GM23338 (cell line): ENCODE results near the gene SEC23IP. TPM values are rescaled to one million over a fixed set of nuclear protein-coding genes. Genes with fewer than 3 reads are reported as not detected.
"Not testable (repeated sequence)": the region's sequence is repeated elsewhere in the genome, so short reads cannot be mapped to it uniquely, and the experiment has no call there.

Source experiments
- ATAC-seq: fragments of 200-7000 bp; cut with Tn5 transposase; 3 replicates; pipeline ENCODE4 v1.9.1; 2020
- DNase-seq: peaks from one replicate; pipeline ENCODE4 v3.0.0-alpha.2; 2015; ENCODE audit warnings: low spot score
- H2AFZ ChIP-seq: fragments of 200-600 bp; sonication (generic); 2 replicates; pipeline ENCODE4 v1.8.0; 2016; ENCODE audit warnings: antibody characterized with exemption, mild to moderate bottlenecking, moderate library complexity
- H3F3A ChIP-seq: fragments of 200-600 bp; sonication (generic); replicated peaks from 2 replicates; pipeline ENCODE4 v1.8.0; 2017; ENCODE audit warnings: antibody characterized with exemption, mixed run types, low read depth
- H3K27ac ChIP-seq: fragments of 200-600 bp; sonication (generic); 2 replicates; pipeline ENCODE4 v1.6.1; 2016; ENCODE audit warnings: low read depth
- H3K27me3 ChIP-seq: fragments of 200-600 bp; sonication (generic); 2 replicates; pipeline ENCODE4 v1.8.0; 2016; ENCODE audit warnings: mild to moderate bottlenecking, mixed run types, moderate library complexity; ENCODE audit not compliant: insufficient read depth
- H3K36me3 ChIP-seq: fragments of 200-600 bp; sonication (generic); 2 replicates; pipeline ENCODE4 v1.8.0; 2016; ENCODE audit warnings: mild to moderate bottlenecking; ENCODE audit not compliant: insufficient read depth
- H3K4me1 ChIP-seq: fragments of 200-600 bp; sonication (generic); 2 replicates; pipeline ENCODE4 v1.8.0; 2016; ENCODE audit warnings: mild to moderate bottlenecking, moderate library complexity; ENCODE audit not compliant: insufficient read depth
- H3K4me2 ChIP-seq: fragments of 200-600 bp; sonication (generic); 2 replicates; pipeline ENCODE4 v1.7.1; 2017; ENCODE audit warnings: mixed run types
- H3K4me3 ChIP-seq: fragments of 200-600 bp; sonication (generic); 2 replicates; pipeline ENCODE4 v1.6.1; 2016; ENCODE audit warnings: mixed run types
- H3K79me2 ChIP-seq: fragments of 200-600 bp; sonication (generic); replicated peaks from 2 replicates; pipeline ENCODE4 v1.8.0; 2017; ENCODE audit warnings: mild to moderate bottlenecking; ENCODE audit not compliant: insufficient read depth
- H3K9me2 ChIP-seq: fragments of 200-600 bp; sonication (generic); 2 replicates; pipeline ENCODE4 v1.8.0; 2017; ENCODE audit not compliant: insufficient read depth
- H4K20me1 ChIP-seq: fragments of 200-600 bp; sonication (generic); replicated peaks from 2 replicates; pipeline ENCODE4 v1.8.0; 2017; ENCODE audit warnings: mild to moderate bottlenecking; ENCODE audit not compliant: insufficient read depth
- H3K27ac Mint-ChIP-seq: 2 replicates; pipeline ENCODE4 v1.8.0; 2020; ENCODE audit warnings: inconsistent platforms, mild to moderate bottlenecking, moderate library complexity, mixed read lengths
- H3K27me3 Mint-ChIP-seq: 3 replicates; pipeline ENCODE4 v1.8.0; 2022; ENCODE audit warnings: low read depth, mild to moderate bottlenecking, moderate library complexity, mixed read lengths, inconsistent platforms; ENCODE audit not compliant: insufficient read depth, poor library complexity
- H3K36me3 Mint-ChIP-seq: 3 replicates; pipeline ENCODE4 v1.8.0; 2021; ENCODE audit warnings: low read depth, mild to moderate bottlenecking, inconsistent platforms, moderate library complexity, mixed read lengths
- H3K4me1 Mint-ChIP-seq: 3 replicates; pipeline ENCODE4 v1.8.0; 2020; ENCODE audit warnings: mild to moderate bottlenecking, inconsistent platforms, mixed read lengths
- H3K4me3 Mint-ChIP-seq: 3 replicates; pipeline ENCODE4 v1.8.0; 2021; ENCODE audit warnings: moderate library complexity, mild to moderate bottlenecking, inconsistent platforms, mixed read lengths
- H3K9me3 Mint-ChIP-seq: 3 replicates; pipeline ENCODE4 v1.8.0; 2020; ENCODE audit warnings: moderate library complexity, mild to moderate bottlenecking, inconsistent platforms, mixed read lengths
- CREB1 ChIP-seq: fragments of 250-450 bp; sonication (Bioruptor Pico); IDR thresholded peaks from 2 replicates; pipeline ENCODE4 v1.5.0; 2020; ENCODE audit warnings: low read depth, mild to moderate bottlenecking, moderate library complexity
- JUNB ChIP-seq: IDR thresholded peaks from one replicate; pipeline ENCODE4 v1.6.1; 2016; ENCODE audit warnings: antibody characterized with exemption; ENCODE audit not compliant: unreplicated experiment
- NANOG ChIP-seq: IDR thresholded peaks from 2 replicates; pipeline ENCODE4 v1.6.1; 2016; ENCODE audit warnings: antibody characterized with exemption, borderline replicate concordance
- POLR2AphosphoS5 ChIP-seq: IDR thresholded peaks from 2 replicates; pipeline ENCODE4 v1.6.1; 2016; ENCODE audit warnings: antibody characterized with exemption, low read depth
- ZNF114 ChIP-seq: fragments of 250-450 bp; sonication (Bioruptor Pico); IDR thresholded peaks from 2 replicates; pipeline ENCODE4 v1.5.0; 2020; ENCODE audit warnings: mild to moderate bottlenecking, moderate library complexity
- ZNF331 ChIP-seq: fragments of 250-450 bp; sonication (Bioruptor Pico); IDR thresholded peaks from 2 replicates; pipeline ENCODE4 v1.5.0; 2020; ENCODE audit warnings: low read depth, mild to moderate bottlenecking, moderate library complexity
- polyA plus RNA-seq: library from polyadenylated mRNA; unstranded; fragments of >200 nt; fragmentation: Nextera tagmentation; extraction: Ambion mirVana; gene quantifications from 2 replicates; pipeline ENCODE4 v1.2.1, GENCODE V29; 2016
- total RNA-seq: library from RNA; depleted of rRNA; stranded (reverse); fragments of >200 nt; shearing (Covaris generic); gene quantifications from 2 replicates; pipeline ENCODE4 v1.2.3, GENCODE V29; 2014
- TF ChIP-seq, protein P1 (sequence below): IDR thresholded peaks from one replicate; pipeline ENCODE4 v1.6.1; 2018; ENCODE audit warnings: antibody characterized with exemption; ENCODE audit not compliant: unreplicated experiment
- TF ChIP-seq, protein P2 (sequence below): IDR thresholded peaks from 2 replicates; pipeline ENCODE4 v1.6.1; 2016; ENCODE audit warnings: antibody characterized with exemption

Gene SEC23IP
- total and polyA plus RNA-seq, 2 experiments from 2014 or later = 35.2 to 35.6 TPM

DNA sequence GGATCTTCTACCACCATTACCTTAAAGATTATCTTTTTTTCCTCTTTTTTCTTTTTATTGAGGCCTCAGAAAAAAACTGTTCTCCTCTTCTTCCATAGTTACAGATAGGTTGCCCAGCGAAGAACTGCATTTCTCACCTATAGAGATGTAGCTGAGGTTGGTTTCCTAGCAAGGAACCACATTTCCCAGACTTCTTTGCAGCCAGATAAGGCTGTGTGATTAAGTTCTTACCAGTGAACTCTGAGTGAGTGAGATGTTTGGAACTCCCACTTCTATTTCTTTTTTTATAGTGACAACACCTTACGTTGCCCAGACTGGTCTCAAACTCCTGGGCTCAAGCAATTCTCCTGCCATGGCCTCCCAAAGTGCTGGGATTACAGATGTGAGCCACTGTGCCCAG is 14.0 kb upstream of the SEC23IP start (continued):
- TF ChIP-seq, protein P1, sequence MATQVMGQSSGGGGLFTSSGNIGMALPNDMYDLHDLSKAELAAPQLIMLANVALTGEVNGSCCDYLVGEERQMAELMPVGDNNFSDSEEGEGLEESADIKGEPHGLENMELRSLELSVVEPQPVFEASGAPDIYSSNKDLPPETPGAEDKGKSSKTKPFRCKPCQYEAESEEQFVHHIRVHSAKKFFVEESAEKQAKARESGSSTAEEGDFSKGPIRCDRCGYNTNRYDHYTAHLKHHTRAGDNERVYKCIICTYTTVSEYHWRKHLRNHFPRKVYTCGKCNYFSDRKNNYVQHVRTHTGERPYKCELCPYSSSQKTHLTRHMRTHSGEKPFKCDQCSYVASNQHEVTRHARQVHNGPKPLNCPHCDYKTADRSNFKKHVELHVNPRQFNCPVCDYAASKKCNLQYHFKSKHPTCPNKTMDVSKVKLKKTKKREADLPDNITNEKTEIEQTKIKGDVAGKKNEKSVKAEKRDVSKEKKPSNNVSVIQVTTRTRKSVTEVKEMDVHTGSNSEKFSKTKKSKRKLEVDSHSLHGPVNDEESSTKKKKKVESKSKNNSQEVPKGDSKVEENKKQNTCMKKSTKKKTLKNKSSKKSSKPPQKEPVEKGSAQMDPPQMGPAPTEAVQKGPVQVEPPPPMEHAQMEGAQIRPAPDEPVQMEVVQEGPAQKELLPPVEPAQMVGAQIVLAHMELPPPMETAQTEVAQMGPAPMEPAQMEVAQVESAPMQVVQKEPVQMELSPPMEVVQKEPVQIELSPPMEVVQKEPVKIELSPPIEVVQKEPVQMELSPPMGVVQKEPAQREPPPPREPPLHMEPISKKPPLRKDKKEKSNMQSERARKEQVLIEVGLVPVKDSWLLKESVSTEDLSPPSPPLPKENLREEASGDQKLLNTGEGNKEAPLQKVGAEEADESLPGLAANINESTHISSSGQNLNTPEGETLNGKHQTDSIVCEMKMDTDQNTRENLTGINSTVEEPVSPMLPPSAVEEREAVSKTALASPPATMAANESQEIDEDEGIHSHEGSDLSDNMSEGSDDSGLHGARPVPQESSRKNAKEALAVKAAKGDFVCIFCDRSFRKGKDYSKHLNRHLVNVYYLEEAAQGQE = no peak
- TF ChIP-seq ZNF331 (CRISPR knock-in tag) (no peak), CREB1 (CRISPR knock-in tag) (no peak), ZNF114 (CRISPR knock-in tag) (no peak), JUNB (no peak), POLR2AphosphoS5 (no peak), NANOG (no peak)
- TF ChIP-seq, protein P2, sequence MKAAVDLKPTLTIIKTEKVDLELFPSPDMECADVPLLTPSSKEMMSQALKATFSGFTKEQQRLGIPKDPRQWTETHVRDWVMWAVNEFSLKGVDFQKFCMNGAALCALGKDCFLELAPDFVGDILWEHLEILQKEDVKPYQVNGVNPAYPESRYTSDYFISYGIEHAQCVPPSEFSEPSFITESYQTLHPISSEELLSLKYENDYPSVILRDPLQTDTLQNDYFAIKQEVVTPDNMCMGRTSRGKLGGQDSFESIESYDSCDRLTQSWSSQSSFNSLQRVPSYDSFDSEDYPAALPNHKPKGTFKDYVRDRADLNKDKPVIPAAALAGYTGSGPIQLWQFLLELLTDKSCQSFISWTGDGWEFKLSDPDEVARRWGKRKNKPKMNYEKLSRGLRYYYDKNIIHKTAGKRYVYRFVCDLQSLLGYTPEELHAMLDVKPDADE = no peak

DNA sequence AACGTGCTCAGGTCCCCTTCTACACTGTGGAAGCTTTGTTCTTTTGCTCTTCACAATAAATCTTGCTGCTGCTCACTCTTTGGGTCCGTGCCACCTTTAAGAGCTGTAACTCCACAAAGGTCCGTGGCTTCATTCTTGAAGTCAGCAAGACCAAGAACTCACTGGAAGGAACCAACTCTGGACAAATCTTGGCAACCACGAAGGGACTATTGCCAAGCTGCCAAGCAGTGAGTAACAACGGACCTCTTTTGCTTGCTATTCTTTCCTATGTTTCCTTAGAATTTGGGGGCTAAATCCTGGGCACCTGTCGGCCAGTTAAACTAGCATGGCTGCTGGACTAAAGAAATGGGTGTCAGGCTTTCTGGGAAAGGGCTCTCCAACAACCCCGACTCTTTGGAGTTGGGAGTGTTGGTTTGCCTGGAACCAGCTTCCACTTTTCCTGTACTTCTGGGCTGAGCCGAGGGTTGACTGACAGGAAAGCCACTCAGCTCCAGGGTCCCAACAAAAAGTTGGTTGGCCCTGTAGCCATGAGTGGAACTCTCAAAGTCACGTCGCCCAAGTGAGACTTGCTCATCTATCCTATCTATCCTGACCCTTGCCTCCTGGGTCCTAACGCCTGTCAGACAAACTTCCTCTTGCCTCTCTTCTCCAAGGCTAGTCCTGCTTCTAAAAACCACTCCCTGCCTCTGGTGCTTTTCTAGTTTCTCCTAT is 8.5 kb upstream of the SEC23IP start:
- H3K79me2 ChIP-seq, H3K36me3 ChIP-seq, H3K9me3 Mint-ChIP-seq, H3K4me3 ChIP-seq, H3K4me1 ChIP-seq, DNase-seq, H3K27me3 Mint-ChIP-seq, H3F3A ChIP-seq, H4K20me1 ChIP-seq, H2AFZ ChIP-seq, ATAC-seq, H3K4me3 Mint-ChIP-seq, H3K9me2 ChIP-seq, H3K27ac ChIP-seq, H3K27me3 ChIP-seq, H3K36me3 Mint-ChIP-seq, H3K4me2 ChIP-seq, H3K27ac Mint-ChIP-seq: not testable (repeated sequence)
- peaks cover 11% of the 10 kb centered on the region; the same call in 2 of the 3 replicates for H3K4me1 Mint-ChIP-seq

DNA sequence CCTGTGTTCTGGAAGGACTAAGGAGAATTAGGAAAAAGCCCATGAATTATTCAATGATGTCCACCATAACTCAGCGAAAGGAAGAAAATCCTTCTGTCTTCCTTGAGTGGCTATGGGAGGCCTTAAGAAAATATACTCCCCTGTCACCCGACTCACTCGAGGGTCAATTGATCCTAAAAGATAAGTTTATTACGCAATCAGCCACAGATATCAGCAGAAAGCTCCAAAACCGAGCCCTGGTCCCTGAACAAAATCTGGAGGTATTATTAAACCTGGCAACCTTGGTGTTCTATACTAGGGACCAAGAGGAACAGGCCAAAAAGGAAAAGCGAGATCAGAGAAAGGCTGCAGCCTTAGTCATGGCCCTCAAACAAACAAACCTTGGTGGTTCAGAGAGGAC is 6.5 kb upstream of the SEC23IP start:
- not testable (repeated sequence) for ATAC-seq, H3F3A ChIP-seq, H3K36me3 ChIP-seq, H3K4me1 ChIP-seq, H3K27me3 Mint-ChIP-seq, DNase-seq, H4K20me1 ChIP-seq, H3K9me3 Mint-ChIP-seq, H3K36me3 Mint-ChIP-seq, H3K79me2 ChIP-seq, H2AFZ ChIP-seq, H3K4me3 ChIP-seq, H3K4me3 Mint-ChIP-seq, H3K27ac ChIP-seq, H3K27ac Mint-ChIP-seq, H3K27me3 ChIP-seq, H3K4me2 ChIP-seq, H3K9me2 ChIP-seq
- peaks cover 13% of the 10 kb centered on the region; the same call in 2 of the 3 replicates for H3K4me1 Mint-ChIP-seq

DNA sequence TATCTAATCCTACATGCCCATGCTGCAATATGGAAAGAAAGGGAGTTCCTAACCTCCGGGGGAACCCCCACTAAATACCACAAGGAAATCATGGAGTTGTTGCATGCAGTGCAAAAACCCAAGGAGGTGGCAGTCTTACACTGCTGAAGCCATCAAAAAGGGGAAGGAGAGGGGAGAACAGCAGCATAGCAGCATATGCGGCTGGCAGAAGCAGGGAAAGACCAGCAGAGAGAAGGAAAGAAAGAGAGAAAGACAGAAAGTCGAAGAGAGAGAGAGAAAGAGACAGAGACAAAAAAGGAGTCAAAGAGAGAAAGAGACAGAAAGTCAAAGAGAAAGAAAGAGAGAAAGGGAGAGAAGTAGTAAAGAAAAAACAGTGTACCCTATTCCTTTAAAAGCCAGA is 3.8 kb upstream of the SEC23IP start:
- ATAC-seq, H3K4me3 ChIP-seq, H3K9me3 Mint-ChIP-seq, H4K20me1 ChIP-seq, H3K36me3 ChIP-seq, H3K4me1 ChIP-seq, H3K4me3 Mint-ChIP-seq, DNase-seq, H3F3A ChIP-seq, H3K27ac ChIP-seq, H3K36me3 Mint-ChIP-seq, H3K27me3 Mint-ChIP-seq, H3K9me2 ChIP-seq, H3K27ac Mint-ChIP-seq, H3K4me2 ChIP-seq, H3K27me3 ChIP-seq, H2AFZ ChIP-seq: not testable (repeated sequence)
- peaks cover 12% of the 10 kb centered on the region for H3K79me2 ChIP-seq
- H3K4me1 Mint-ChIP-seq = peaks cover 19% of the 10 kb centered on the region

DNA sequence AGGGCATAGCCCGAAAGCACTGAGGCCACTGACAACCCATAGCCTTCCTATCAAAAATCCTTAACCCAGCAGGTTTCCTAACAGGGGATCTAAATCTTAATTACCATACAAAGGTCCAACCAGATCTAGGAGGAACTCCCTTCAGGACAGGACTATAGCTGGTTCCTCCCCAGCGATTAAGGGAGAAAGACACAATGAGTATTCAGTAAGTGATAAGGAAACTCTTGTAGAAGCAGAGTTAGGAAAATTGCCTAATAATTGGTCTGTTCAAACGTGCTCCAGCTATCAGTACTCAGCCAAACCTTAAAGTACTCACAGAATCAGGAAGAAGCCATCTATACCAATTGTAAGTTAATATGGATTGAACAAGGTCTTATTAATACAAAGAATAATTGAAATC is 3.3 kb upstream of the SEC23IP start:
- not testable (repeated sequence) for H3K27ac Mint-ChIP-seq, ATAC-seq, H3K9me3 Mint-ChIP-seq, H3F3A ChIP-seq, H3K27me3 Mint-ChIP-seq, H3K27me3 ChIP-seq, H3K36me3 ChIP-seq, H3K27ac ChIP-seq, H3K36me3 Mint-ChIP-seq, H3K4me1 ChIP-seq, H2AFZ ChIP-seq, H3K9me2 ChIP-seq, H4K20me1 ChIP-seq, H3K4me2 ChIP-seq, DNase-seq, H3K4me3 ChIP-seq, H3K4me3 Mint-ChIP-seq
- peaks cover 20% of the 10 kb centered on the region for H3K4me1 Mint-ChIP-seq
- peaks cover 16% of the 10 kb centered on the region for H3K79me2 ChIP-seq
